SHP77 treated with DMSO at 0.1 percent for 48 hours (cell line): Measurements from ENCODE around the gene TP53I3.
"Not testable (repeated sequence)": the region's sequence is repeated elsewhere in the genome, so short reads cannot be mapped to it uniquely, and the experiment has no call there.

ENCODE experiments used
- DNase-seq: peaks from one replicate; lab custom pipeline; 2025; lab: John Stamatoyannopoulos, UW

The TP53I3 gene

GRCh38 chr2:24054366-24055010 lies 30.1 kb downstream of the TP53I3 start:
- no peak for DNase-seq

GRCh38 chr2:24052951-24053350 lies 31.7 kb downstream of the TP53I3 start:
- no peak for DNase-seq

GRCh38 chr2:24051833-24052232 lies 32.8 kb downstream of the TP53I3 start:
- DNase-seq = no peak

GRCh38 chr2:24050041-24050979 lies 34.3 kb downstream of the TP53I3 start:
- DNase-seq = no peak

- no peak for DNase-seq
Observed at GRCh38 chr2:24049485-24050021, 35.1 kb downstream of the TP53I3 start, which contains the start of gene FKBP1B. FKBP1B (plus strand) TSS chr2:24049741; CDS start chr2:24049850, 109 bp downstream.

- no peak for DNase-seq
Observed at GRCh38 chr2:24048769-24049484, 35.7 kb downstream of the TP53I3 start.

- DNase-seq = no peak
Observed at GRCh38 chr2:24047703-24048033, 37.0 kb downstream of the TP53I3 start.

- DNase-seq = peak; percentile 98
Observed at GRCh38 chr2:24046930-24047702, 37.5 kb downstream of the TP53I3 start, which contains the start of gene WDCP. WDCP (minus strand) TSS chr2:24047391; CDS start chr2:24039494, 7,897 bp downstream.

- no peak for DNase-seq
Observed at GRCh38 chr2:24046599-24046929, 38.1 kb downstream of the TP53I3 start.

- no peak for DNase-seq
Observed at GRCh38 chr2:24045511-24046508, 38.8 kb downstream of the TP53I3 start.

- DNase-seq = not testable (repeated sequence)
Observed at GRCh38 chr2:24043133-24043532, 41.5 kb downstream of the TP53I3 start.

GRCh38 chr2:24040511-24040910 lies 44.1 kb downstream of the TP53I3 start:
- DNase-seq = no peak

GRCh38 chr2:24038786-24039499 lies 45.7 kb downstream of the TP53I3 start:
- no peak for DNase-seq
